Hippocampal formation (tissue), 2 donors: Measurements from ENCODE around the gene EVC2.

Source experiments
- DNase-seq, 2 donors: peaks; one replicate each; lab custom pipeline; 2025; lab: John Stamatoyannopoulos, UW

Gene EVC2

GRCh38 chr4:5708449-5709206, at the start of gene EVC2:
EVC2 (minus strand) TSS chr4:5708559; CDS start chr4:5708513, 46 bp downstream.
- DNase-seq = no peak

- no peak for DNase-seq
Observed at GRCh38 chr4:5757954-5758353, 49.6 kb upstream of the EVC2 start.

- DNase-seq = no peak
Observed at GRCh38 chr4:5757536-5757935, 49.2 kb upstream of the EVC2 start.

GRCh38 chr4:5757091-5757490, 48.7 kb upstream of the EVC2 start:
- no peak for DNase-seq

GRCh38 chr4:5756271-5756670, 47.9 kb upstream of the EVC2 start:
- no peak for DNase-seq

- no peak for DNase-seq
Observed at GRCh38 chr4:5755679-5756078, 47.3 kb upstream of the EVC2 start.

GRCh38 chr4:5755161-5755560, 46.8 kb upstream of the EVC2 start:
- no peak for DNase-seq

GRCh38 chr4:5754529-5754881, 46.1 kb upstream of the EVC2 start:
- DNase-seq = no peak

- DNase-seq = no peak
Observed at GRCh38 chr4:5753766-5754528, 45.6 kb upstream of the EVC2 start.

GRCh38 chr4:5753366-5753765, 45.0 kb upstream of the EVC2 start:
- no peak for DNase-seq

- DNase-seq = no peak
Observed at GRCh38 chr4:5752376-5753184, 44.2 kb upstream of the EVC2 start.

- no peak for DNase-seq
Observed at GRCh38 chr4:5751666-5752375, 43.5 kb upstream of the EVC2 start.

GRCh38 chr4:5750946-5751665, 42.7 kb upstream of the EVC2 start:
- DNase-seq = no peak

- DNase-seq = no peak
Observed at GRCh38 chr4:5750052-5750945, 41.9 kb upstream of the EVC2 start.

- no peak for DNase-seq
Observed at GRCh38 chr4:5749568-5749967, 41.2 kb upstream of the EVC2 start.

GRCh38 chr4:5747738-5748375, 39.5 kb upstream of the EVC2 start:
- DNase-seq = no peak

- DNase-seq = no peak
Observed at GRCh38 chr4:5746829-5747737, 38.7 kb upstream of the EVC2 start.

GRCh38 chr4:5746250-5746649, 37.9 kb upstream of the EVC2 start:
- DNase-seq = no peak

GRCh38 chr4:5742968-5743367, 34.6 kb upstream of the EVC2 start:
- DNase-seq = no peak
